HEK293 (cell line): Measurements from ENCODE around the gene STARD8.
"Not testable (repeated sequence)": the region's sequence is repeated elsewhere in the genome, so short reads cannot be mapped to it uniquely, and the experiment has no call there.

Source experiments
- CTCF ChIA-PET: fragments of 350-600 bp; formaldehyde crosslinking; extraction: SDS; loops from one replicate; lab custom pipeline; 2021; ENCODE audit warnings: antibody characterized with exemption; lab: Yijun Ruan, JAX
- POLR2A ChIA-PET: fragments of 300-600 bp; formaldehyde crosslinking; extraction: SDS; loops from one replicate; lab custom pipeline; 2020; ENCODE audit warnings: antibody characterized with exemption, inconsistent platforms; lab: Yijun Ruan, JAX
- H3K27ac ChIP-seq: fragments of 200-500 bp; sonication (Bioruptor generic); 2 replicates; pipeline ENCODE4 v1.5.1; 2014; ENCODE audit warnings: low read depth, low read length, control low read depth, inconsistent platforms; ENCODE audit errors: extremely low read depth
- H3K36me3 ChIP-seq, 2 experiments: fragments of 200-500 bp in 1 of 2; sonication (Bioruptor generic) in 1 of 2; 1 replicate in 1 of 2; 2 replicates in 1 of 2; pipeline ENCODE4 v1.5.1; 2014 to 2017; ENCODE audit warnings: inconsistent platforms in 2 of 2, low read length in 2 of 2; ENCODE audit not compliant: control insufficient read depth in 2 of 2, insufficient read depth in 1 of 2
- H3K4me1 ChIP-seq: fragments of 200-500 bp; sonication (Bioruptor generic); 2 replicates; pipeline ENCODE4 v1.5.1; 2014; ENCODE audit warnings: mild to moderate bottlenecking, low read length, inconsistent platforms; ENCODE audit not compliant: control insufficient read depth, insufficient read depth
- H3K4me3 ChIP-seq: 2 replicates; pipeline ENCODE4 v1.5.1; 2011; ENCODE audit warnings: low read depth, mild to moderate bottlenecking, control low read depth, low read length, moderate library complexity
- H3K9me3 ChIP-seq: fragments of 200-500 bp; sonication (Bioruptor generic); 2 replicates; pipeline ENCODE4 v1.5.1; 2014; ENCODE audit warnings: low read depth, low read length, inconsistent platforms; ENCODE audit not compliant: control insufficient read depth, insufficient read depth
- FEZF1 ChIP-seq: fragments of 450-650 bp; formaldehyde crosslinking; IDR thresholded peaks from 2 replicates; pipeline ENCODE4 v1.5.1; 2016; ENCODE audit warnings: missing biosample characterization, missing genetic modification characterization
- HOXD13 ChIP-seq: sonication (generic); formaldehyde crosslinking; IDR thresholded peaks from 2 replicates; pipeline ENCODE4 v1.8.0; 2022; ENCODE audit warnings: missing genetic modification reagents, borderline replicate concordance
- KLF1 ChIP-seq: fragments of 450-650 bp; formaldehyde crosslinking; IDR thresholded peaks from 2 replicates; pipeline ENCODE4 v1.5.1; 2016; ENCODE audit warnings: missing biosample characterization, missing genetic modification characterization
- MYNN ChIP-seq: fragments of 450-650 bp; formaldehyde crosslinking; IDR thresholded peaks from 2 replicates; pipeline ENCODE4 v1.5.1; 2016; ENCODE audit warnings: missing biosample characterization, missing genetic modification characterization, borderline replicate concordance
- SP2 ChIP-seq: fragments of 450-650 bp; formaldehyde crosslinking; IDR thresholded peaks from 2 replicates; pipeline ENCODE4 v1.5.1; 2016; ENCODE audit warnings: missing biosample characterization, missing genetic modification characterization
- YY1 ChIP-seq: fragments of 450-650 bp; formaldehyde crosslinking; IDR thresholded peaks from 2 replicates; pipeline ENCODE4 v1.5.1; 2018; ENCODE audit warnings: missing biosample characterization, missing genetic modification characterization
- ZBTB17 ChIP-seq: fragments of 450-650 bp; formaldehyde crosslinking; IDR thresholded peaks from 2 replicates; pipeline ENCODE4 v1.5.1; 2016; ENCODE audit warnings: missing biosample characterization, missing genetic modification characterization
- ZBTB44 ChIP-seq: fragments of 450-650 bp; IDR thresholded peaks from 2 replicates; pipeline ENCODE4 v1.5.1; 2018; ENCODE audit warnings: missing biosample characterization, mild to moderate bottlenecking, missing genetic modification characterization
- ZFP3 ChIP-seq: fragments of 450-650 bp; formaldehyde crosslinking; IDR thresholded peaks from 2 replicates; pipeline ENCODE4 v1.5.1; 2016; ENCODE audit warnings: low read depth, missing biosample characterization, missing genetic modification characterization
- ZNF133 ChIP-seq: fragments of 450-650 bp; formaldehyde crosslinking; IDR thresholded peaks from 2 replicates; pipeline ENCODE4 v1.5.1; 2016; ENCODE audit warnings: missing biosample characterization, missing genetic modification characterization
- ZNF146 ChIP-seq: fragments of 450-650 bp; formaldehyde crosslinking; IDR thresholded peaks from 2 replicates; pipeline ENCODE4 v1.5.1; 2016; ENCODE audit warnings: missing biosample characterization, missing genetic modification characterization
- ZNF155 ChIP-seq: fragments of 450-650 bp; formaldehyde crosslinking; IDR thresholded peaks from 2 replicates; pipeline ENCODE4 v1.5.1; 2016; ENCODE audit warnings: missing biosample characterization, missing genetic modification characterization
- ZNF202 ChIP-seq: fragments of 450-650 bp; formaldehyde crosslinking; IDR thresholded peaks from 2 replicates; pipeline ENCODE4 v1.5.1; 2016; ENCODE audit warnings: missing biosample characterization, missing genetic modification characterization, borderline replicate concordance
- ZNF24 ChIP-seq: fragments of 450-650 bp; formaldehyde crosslinking; IDR thresholded peaks from 2 replicates; pipeline ENCODE4 v1.5.1; 2016; ENCODE audit warnings: missing biosample characterization, missing genetic modification characterization
- ZNF280D ChIP-seq: fragments of 450-650 bp; formaldehyde crosslinking; IDR thresholded peaks from 2 replicates; pipeline ENCODE4 v1.5.1; 2016; ENCODE audit warnings: missing biosample characterization, missing genetic modification characterization
- ZNF354C ChIP-seq: fragments of 450-650 bp; formaldehyde crosslinking; IDR thresholded peaks from 2 replicates; pipeline ENCODE4 v1.5.1; 2016; ENCODE audit warnings: missing biosample characterization, missing genetic modification characterization, low read depth, borderline replicate concordance
- ZNF398 ChIP-seq: fragments of 450-650 bp; formaldehyde crosslinking; IDR thresholded peaks from 2 replicates; pipeline ENCODE4 v1.5.1; 2017; ENCODE audit warnings: missing biosample characterization, missing genetic modification characterization
- ZNF510 ChIP-seq: fragments of 450-650 bp; formaldehyde crosslinking; IDR thresholded peaks from 2 replicates; pipeline ENCODE4 v1.5.1; 2018; ENCODE audit warnings: mild to moderate bottlenecking, missing genetic modification characterization, missing biosample characterization; ENCODE audit not compliant: insufficient replicate concordance
- ZNF530 ChIP-seq: fragments of 450-650 bp; formaldehyde crosslinking; IDR thresholded peaks from 2 replicates; pipeline ENCODE4 v1.5.1; 2016; ENCODE audit warnings: low read depth, missing biosample characterization, missing genetic modification characterization
- ZNF704 ChIP-seq: fragments of 450-650 bp; formaldehyde crosslinking; IDR thresholded peaks from 2 replicates; pipeline ENCODE4 v1.5.1; 2016; ENCODE audit warnings: missing biosample characterization, missing genetic modification characterization
- ZNF707 ChIP-seq: fragments of 450-650 bp; formaldehyde crosslinking; IDR thresholded peaks from 2 replicates; pipeline ENCODE4 v1.5.1; 2016; ENCODE audit warnings: missing biosample characterization, missing genetic modification characterization
- ZNF791 ChIP-seq: fragments of 450-650 bp; formaldehyde crosslinking; IDR thresholded peaks from 2 replicates; pipeline ENCODE4 v1.5.1; 2016; ENCODE audit warnings: missing biosample characterization, missing genetic modification characterization

Gene STARD8

GRCh38 chrX:68654693-68655092 is 7.2 kb downstream of the STARD8 start:
- H3K27ac ChIP-seq = no peak overlapping the region
- no peaks in the 10 kb centered on the region for H3K4me1 ChIP-seq
- H3K9me3 ChIP-seq = no peaks in the 10 kb centered on the region
- H3K4me3 ChIP-seq = no peak overlapping the region
- ChIA-PET CTCF (no interaction called here), POLR2A (no interaction called here)
- H3K36me3 ChIP-seq = no peaks in the 10 kb centered on the region
- TF ChIP-seq ZNF133 (tag by site-specific recombination) (no peak), ZBTB44 (tag by site-specific recombination) (no peak), ZNF398 (tag by site-specific recombination) (no peak), ZNF530 (tag by site-specific recombination) (no peak), SP2 (tag by site-specific recombination) (no peak), YY1 (tag by site-specific recombination) (no peak), ZNF202 (tag by site-specific recombination) (no peak), ZFP3 (tag by site-specific recombination) (no peak), KLF1 (tag by site-specific recombination) (no peak), FEZF1 (tag by site-specific recombination) (no peak), ZNF791 (no peak), ZNF146 (tag by site-specific recombination) (no peak), MYNN (no peak), ZNF155 (tag by site-specific recombination) (no peak), ZNF24 (no peak), ZNF707 (no peak)

DNA sequence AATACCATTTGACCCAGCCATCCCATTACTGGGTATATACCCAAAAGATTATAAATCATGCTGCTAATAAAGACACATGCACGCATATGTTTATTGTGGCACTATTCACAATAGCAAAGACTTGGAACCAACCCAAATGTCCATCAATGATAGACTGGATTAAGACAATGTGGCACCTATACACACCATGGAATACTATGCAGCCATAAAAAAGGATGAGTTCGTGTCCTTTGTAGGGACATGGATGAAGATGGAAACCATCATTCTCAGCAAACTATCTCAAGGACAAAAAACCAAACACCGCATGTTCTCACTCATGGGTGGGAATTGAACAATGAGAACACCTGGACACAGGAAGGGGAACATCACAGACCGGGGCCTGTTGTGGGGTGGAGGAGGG is 9.0 kb downstream of the STARD8 start:
- CTCF ChIA-PET, H3K27ac ChIP-seq, H3K9me3 ChIP-seq, H3K4me1 ChIP-seq, POLR2A ChIA-PET, H3K4me3 ChIP-seq, H3K36me3 ChIP-seq: not testable (repeated sequence)
- peak; percentile 82 for TF ChIP-seq ZNF280D (tag by site-specific recombination)
- TF ChIP-seq ZNF146 (tag by site-specific recombination) = peak; percentile 97

- no peak overlapping the region for H3K4me3 ChIP-seq
- no peak overlapping the region for H3K27ac ChIP-seq
- TF ChIP-seq ZBTB17 (tag by site-specific recombination) (no peak), ZNF354C (tag by site-specific recombination) (no peak), ZNF510 (no peak), HOXD13 (CRISPR knock-in tag) (no peak), ZNF704 (tag by site-specific recombination) (no peak)
- TF ChIP-seq, all 188 proteins: peak for 0
- Histone ChIP-seq H3K9me3 (no peaks in the 10 kb centered on the region), H3K4me1 (no peaks in the 10 kb centered on the region), H3K36me3 (no peaks in the 10 kb centered on the region)
- ChIA-PET CTCF (interaction anchor here (0.6 kb wide), 1 partner anchor 143 kb away, joined by 3 read pairs; no protein-coding TSS in a partner anchor), POLR2A (no interaction called here)
Observed at GRCh38 chrX:68658530-68658929, 11.1 kb downstream of the STARD8 start.
